ENCODE measurements around the gene BNIP3. TPM values are rescaled to one million over a fixed set of nuclear protein-coding genes. Genes with fewer than 3 reads are reported as not detected.

Gene BNIP3
- polyA plus RNA-seq, 1 donor from 2014 or later, result 8.7 TPM

- peaks cover 10% of the 10 kb centered on the region for H3K36me3 Mint-ChIP-seq
- H3K4me3 Mint-ChIP-seq, result peak overlapping the region in 1 of 4 donors; percentile 30
- H3K9me3 Mint-ChIP-seq, result no peaks in the 10 kb centered on the region
- no peak overlapping the region for H3K27ac Mint-ChIP-seq
- H3K4me1 Mint-ChIP-seq, result no peaks in the 10 kb centered on the region
- no peaks in the 10 kb centered on the region for H3K27me3 Mint-ChIP-seq
Measured at GRCh38 chr10:131943021-131943814, 38.5 kb downstream of the BNIP3 start.

- Mint-ChIP-seq H3K4me3 (no peak overlapping the region), H3K36me3 (peaks cover 10% of the 10 kb centered on the region), H3K4me1 (no peaks in the 10 kb centered on the region), H3K27me3 (no peaks in the 10 kb centered on the region), H3K9me3 (no peaks in the 10 kb centered on the region), H3K27ac (no peak overlapping the region)
Measured at GRCh38 chr10:131942455-131942854, 39.3 kb downstream of the BNIP3 start.

- H3K4me1 Mint-ChIP-seq, result peaks cover 0 to 3% (median 0%) of the 10 kb centered on the region in 3 donors
- no peaks in the 10 kb centered on the region for H3K9me3 Mint-ChIP-seq
- no peak overlapping the region for H3K27ac Mint-ChIP-seq
- no peaks in the 10 kb centered on the region for H3K27me3 Mint-ChIP-seq
- H3K36me3 Mint-ChIP-seq, result peaks cover 2% of the 10 kb centered on the region
- no peak overlapping the region for H3K4me3 Mint-ChIP-seq
Measured at GRCh38 chr10:131938681-131939080, 43.0 kb downstream of the BNIP3 start.

GRCh38 chr10:131937836-131938235, 43.9 kb downstream of the BNIP3 start:
- no peaks in the 10 kb centered on the region for H3K36me3 Mint-ChIP-seq
- no peaks in the 10 kb centered on the region for H3K27me3 Mint-ChIP-seq
- no peak overlapping the region for H3K4me3 Mint-ChIP-seq
- H3K9me3 Mint-ChIP-seq, result no peaks in the 10 kb centered on the region
- peaks cover 0 to 3% (median 0%) of the 10 kb centered on the region in 3 donors for H3K4me1 Mint-ChIP-seq
- no peak overlapping the region for H3K27ac Mint-ChIP-seq

GRCh38 chr10:131936736-131937135, 45.0 kb downstream of the BNIP3 start:
- Mint-ChIP-seq H3K27ac (no peak overlapping the region), H3K36me3 (no peaks in the 10 kb centered on the region)

DNA sequence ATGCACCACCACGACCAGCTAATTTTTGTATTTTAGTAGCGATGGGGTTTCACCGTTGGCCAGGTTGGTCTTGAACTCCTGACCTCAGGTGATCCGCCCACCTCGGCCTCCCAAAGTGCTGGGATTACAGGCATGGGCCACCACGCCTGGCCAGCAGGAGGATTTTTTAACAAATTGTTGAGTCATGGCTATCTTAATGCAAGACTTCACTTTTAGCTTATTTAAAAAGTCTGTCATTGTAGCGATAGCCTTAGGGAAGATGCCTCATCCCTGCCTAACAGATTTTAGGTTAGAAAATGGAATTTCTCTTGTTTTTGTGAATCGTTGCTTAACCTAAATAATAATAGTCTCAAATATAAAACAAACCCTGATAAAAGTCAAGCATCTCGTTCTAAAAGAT, 45.4 kb downstream of the BNIP3 start:
- Mint-ChIP-seq H3K27me3 (no peaks in the 10 kb centered on the region), H3K4me3 (no peak overlapping the region), H3K27ac (no peak overlapping the region), H3K4me1 (peaks cover 0 to 3% (median 2%) of the 10 kb centered on the region in 3 donors), H3K36me3 (no peaks in the 10 kb centered on the region), H3K9me3 (no peaks in the 10 kb centered on the region)

More at GRCh38 chr10:131936736-131937135, 45.0 kb downstream of the BNIP3 start:
- Mint-ChIP-seq H3K4me3 (no peak overlapping the region), H3K9me3 (no peaks in the 10 kb centered on the region), H3K27me3 (no peaks in the 10 kb centered on the region), H3K4me1 (peaks cover 0 to 3% (median 2%) of the 10 kb centered on the region in 3 donors)

GRCh38 chr10:131935260-131935659, 46.5 kb downstream of the BNIP3 start:
- Mint-ChIP-seq H3K4me1 (peaks cover 4 to 6% (median 4%) of the 10 kb centered on the region in 3 donors), H3K4me3 (no peak overlapping the region), H3K27ac (no peak overlapping the region), H3K27me3 (no peaks in the 10 kb centered on the region), H3K36me3 (no peaks in the 10 kb centered on the region), H3K9me3 (no peaks in the 10 kb centered on the region)

DNA sequence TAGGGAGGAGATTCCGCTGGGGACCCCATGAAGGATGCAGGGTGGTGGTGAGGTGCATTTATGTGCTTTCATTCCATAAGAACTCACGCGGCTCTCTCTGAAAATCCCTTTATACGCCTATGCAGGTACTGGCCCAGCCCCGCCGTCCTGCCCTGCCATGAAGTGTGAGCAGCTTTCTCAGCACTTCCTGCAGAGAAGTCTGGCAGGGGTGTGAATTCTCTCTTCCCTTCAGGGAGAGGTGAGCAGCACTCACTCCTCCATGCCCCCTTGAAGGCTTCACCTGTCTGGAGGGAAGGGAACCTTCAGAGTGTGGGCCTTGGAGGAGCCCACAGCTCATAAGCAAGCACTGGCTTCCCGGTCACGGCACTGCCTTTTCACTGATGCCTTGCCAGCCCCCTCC, 47.0 kb downstream of the BNIP3 start:
- H3K27ac Mint-ChIP-seq, result no peak overlapping the region
- no peaks in the 10 kb centered on the region for H3K9me3 Mint-ChIP-seq
- no peaks in the 10 kb centered on the region for H3K36me3 Mint-ChIP-seq
- H3K4me1 Mint-ChIP-seq, result peaks cover 7 to 9% (median 8%) of the 10 kb centered on the region in 3 donors
- H3K4me3 Mint-ChIP-seq, result no peak overlapping the region
- H3K27me3 Mint-ChIP-seq, result no peaks in the 10 kb centered on the region

- Mint-ChIP-seq H3K4me1 (peaks cover 9 to 17% (median 14%) of the 10 kb centered on the region in 3 donors), H3K27ac (no peak overlapping the region), H3K9me3 (no peaks in the 10 kb centered on the region), H3K36me3 (no peaks in the 10 kb centered on the region), H3K27me3 (no peaks in the 10 kb centered on the region), H3K4me3 (no peak overlapping the region)
Measured at GRCh38 chr10:131933696-131934086, 48.0 kb downstream of the BNIP3 start.

DNA sequence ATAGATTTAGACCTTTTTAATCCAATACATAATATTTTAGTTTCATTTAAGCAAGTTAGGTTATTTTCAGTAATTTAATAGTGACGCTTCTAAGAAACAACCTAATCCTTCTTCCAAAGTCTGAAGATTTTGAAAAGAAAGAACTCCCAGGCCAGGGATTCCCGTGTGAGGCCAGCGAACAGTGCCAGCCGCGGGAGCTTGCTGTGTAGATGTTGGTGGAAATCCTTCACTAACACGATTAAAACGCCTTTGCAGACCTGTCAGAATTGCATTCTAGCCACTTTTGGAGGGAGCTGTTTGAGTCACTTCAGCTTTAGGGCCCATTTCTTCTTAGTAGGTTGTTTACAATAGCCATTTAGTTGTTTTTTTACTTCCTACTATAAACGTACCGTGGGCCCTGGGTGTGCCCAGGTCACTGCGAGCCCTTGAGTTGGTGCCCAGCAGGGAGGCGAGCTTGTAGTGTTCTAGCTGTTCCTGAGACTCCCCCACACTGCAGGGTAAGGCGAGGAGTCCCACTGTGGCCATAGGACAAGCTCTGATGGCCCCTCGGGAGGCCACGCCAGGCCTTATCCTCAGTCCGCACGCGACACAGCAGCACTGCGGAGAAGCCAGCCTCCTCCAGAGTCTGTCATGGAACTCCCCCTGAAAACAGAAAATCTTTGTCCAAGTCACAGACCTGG, 48.6 kb downstream of the BNIP3 start:
- Mint-ChIP-seq H3K36me3 (no peaks in the 10 kb centered on the region), H3K9me3 (no peaks in the 10 kb centered on the region), H3K4me3 (no peak overlapping the region), H3K27me3 (no peaks in the 10 kb centered on the region), H3K4me1 (peaks cover 14 to 23% (median 20%) of the 10 kb centered on the region in 3 donors), H3K27ac (no peak overlapping the region)

DNA sequence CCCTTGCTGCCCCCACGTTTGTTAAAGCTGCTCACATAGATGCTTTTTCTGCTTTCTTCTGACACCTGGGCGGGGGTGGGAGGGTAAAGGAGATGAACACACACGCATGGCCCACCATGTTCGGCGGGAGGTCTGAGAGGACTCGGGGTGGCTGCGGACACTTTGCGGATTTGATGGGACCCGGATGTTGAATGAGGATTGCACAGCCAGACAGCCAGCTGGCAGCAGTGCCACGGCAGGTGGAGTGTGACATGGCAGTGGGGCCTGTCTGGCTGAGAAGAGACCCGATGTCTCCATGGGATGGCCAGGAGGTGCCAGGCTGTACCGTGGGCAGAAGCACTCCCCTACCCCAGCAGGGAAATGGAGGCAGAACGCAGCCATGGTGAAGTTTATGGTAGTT, 49.7 kb downstream of the BNIP3 start:
- Mint-ChIP-seq H3K27ac (peak overlapping the region in 1 of 3 donors; percentile 78), H3K27me3 (no peaks in the 10 kb centered on the region), H3K4me3 (no peak overlapping the region), H3K9me3 (no peaks in the 10 kb centered on the region), H3K4me1 (peaks cover 21 to 34% (median 30%) of the 10 kb centered on the region in 3 donors), H3K36me3 (no peaks in the 10 kb centered on the region)

DNA sequence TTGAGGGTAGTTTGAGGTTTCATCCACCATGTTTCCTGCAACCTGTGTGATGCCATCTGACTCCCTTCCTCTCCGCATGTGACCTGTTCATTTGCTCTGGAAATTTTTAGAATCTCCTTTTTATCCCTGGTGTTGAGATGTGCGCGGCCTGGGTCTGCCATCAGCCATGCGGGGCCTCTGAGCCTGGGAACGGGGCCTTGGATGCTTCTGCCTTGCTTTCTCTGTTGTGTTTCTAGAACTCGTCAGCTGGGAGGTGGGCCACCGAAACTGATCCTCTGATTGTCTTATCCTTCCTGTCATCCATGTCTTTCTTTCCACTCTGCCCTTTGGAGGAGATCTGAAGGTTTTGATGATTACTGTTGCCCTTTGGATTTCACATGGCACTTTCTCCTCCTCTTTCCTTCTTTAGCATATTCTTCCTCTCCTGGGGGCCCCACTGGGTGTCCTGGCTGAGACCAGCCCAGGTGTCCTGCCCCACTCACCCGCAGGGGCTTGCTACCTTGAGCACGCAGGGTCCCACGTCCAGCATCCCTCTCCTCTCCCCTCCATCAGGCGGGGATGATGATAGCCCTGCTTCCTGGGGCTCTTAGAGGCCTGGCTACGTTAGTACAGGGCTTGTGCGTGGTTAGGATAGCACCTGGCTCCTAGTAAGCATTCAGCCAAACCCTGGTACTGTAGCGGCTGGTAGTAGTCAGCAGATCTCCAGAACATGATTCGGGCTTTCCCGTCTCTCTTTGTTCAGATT, 51.0 kb downstream of the BNIP3 start:
- Mint-ChIP-seq H3K27ac (peak overlapping the region in 1 of 3 donors; percentile 83), H3K4me1 (peaks cover 26 to 38% (median 36%) of the 10 kb centered on the region in 3 donors), H3K4me3 (peak overlapping the region in 1 of 4 donors; percentile 71), H3K36me3 (no peaks in the 10 kb centered on the region), H3K9me3 (no peaks in the 10 kb centered on the region), H3K27me3 (no peaks in the 10 kb centered on the region)

GRCh38 chr10:131930150-131930549, 51.6 kb downstream of the BNIP3 start:
- Mint-ChIP-seq H3K27ac (peak overlapping the region; percentile 35 to 83 (median 68)), H3K4me3 (no peak overlapping the region), H3K4me1 (peaks cover 26 to 43% (median 40%) of the 10 kb centered on the region in 3 donors), H3K9me3 (peaks cover 0 to 4% (median 0%) of the 10 kb centered on the region in 3 donors), H3K27me3 (no peaks in the 10 kb centered on the region), H3K36me3 (no peaks in the 10 kb centered on the region)

GRCh38 chr10:131929122-131929845, 52.4 kb downstream of the BNIP3 start:
- H3K4me3 Mint-ChIP-seq, result peak overlapping the region in 2 of 4 donors; percentile 40 to 89
- H3K27me3 Mint-ChIP-seq, result no peaks in the 10 kb centered on the region
- H3K4me1 Mint-ChIP-seq, result peaks cover 26 to 46% (median 42%) of the 10 kb centered on the region in 3 donors
- H3K9me3 Mint-ChIP-seq, result peaks cover 0 to 8% (median 0%) of the 10 kb centered on the region in 3 donors
- peak overlapping the region in 2 of 3 donors; percentile 68 to 75 for H3K27ac Mint-ChIP-seq
- H3K36me3 Mint-ChIP-seq, result peaks cover 2% of the 10 kb centered on the region
